ENCODE measurements around the gene PRXL2A. TPM values are rescaled to one million over a fixed set of nuclear protein-coding genes. Genes with fewer than 3 reads are reported as not detected.
A peak's percentile ranks its signal among the peaks of the same experiment; 100 is the strongest.

PRXL2A gene
- total RNA-seq, 2 experiments from 2014 or later: not detected

DNA sequence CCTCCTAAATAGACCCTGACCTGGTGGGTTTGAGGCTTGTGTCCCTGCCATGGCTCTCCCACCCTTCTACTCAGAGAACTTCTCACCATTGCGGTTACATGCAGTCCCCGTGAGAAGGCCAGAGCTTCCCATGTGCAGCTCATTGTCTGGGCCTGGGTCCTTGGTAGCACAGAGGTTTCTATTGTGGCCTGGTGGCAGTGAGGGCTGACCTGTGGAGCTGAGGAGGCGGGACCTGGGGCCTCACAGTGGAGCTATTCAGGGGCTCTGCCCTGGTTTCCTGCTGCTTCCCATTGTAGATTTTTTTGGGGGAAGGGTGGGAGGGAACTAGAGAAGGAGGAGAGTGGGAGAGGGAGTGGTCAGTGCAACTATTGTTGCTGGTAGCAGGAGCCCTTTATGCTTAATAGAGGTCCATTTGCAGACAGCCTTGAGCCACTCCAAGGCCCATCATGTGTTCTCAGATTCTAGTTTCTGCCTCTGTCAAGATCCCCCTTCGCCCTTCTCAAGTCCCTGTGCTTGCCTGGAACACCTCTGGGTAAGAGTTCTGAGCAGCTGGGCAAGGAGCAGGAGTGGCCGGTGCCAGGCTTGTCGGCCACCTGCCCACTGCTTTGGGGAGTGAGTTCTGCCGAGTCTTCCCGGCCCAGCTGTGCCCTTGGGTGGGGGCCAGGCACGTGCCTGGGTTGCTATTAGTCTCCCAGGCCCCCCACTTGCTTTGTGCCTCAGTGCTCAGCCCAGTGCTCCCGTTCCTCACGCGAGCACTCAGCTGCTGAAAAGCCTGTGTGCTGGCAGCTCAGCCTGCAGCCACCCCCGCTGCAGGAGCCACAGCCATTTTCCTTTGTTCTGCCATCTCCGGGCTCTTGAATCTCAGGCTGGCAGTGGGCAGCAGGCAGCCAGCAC, 56.5 kb downstream of the PRXL2A start:
- H3K4me3 ChIP-seq (ENCODE audit: low read depth, low read length, poor library complexity, severe bottlenecking): peak overlapping the region; percentile 53

DNA sequence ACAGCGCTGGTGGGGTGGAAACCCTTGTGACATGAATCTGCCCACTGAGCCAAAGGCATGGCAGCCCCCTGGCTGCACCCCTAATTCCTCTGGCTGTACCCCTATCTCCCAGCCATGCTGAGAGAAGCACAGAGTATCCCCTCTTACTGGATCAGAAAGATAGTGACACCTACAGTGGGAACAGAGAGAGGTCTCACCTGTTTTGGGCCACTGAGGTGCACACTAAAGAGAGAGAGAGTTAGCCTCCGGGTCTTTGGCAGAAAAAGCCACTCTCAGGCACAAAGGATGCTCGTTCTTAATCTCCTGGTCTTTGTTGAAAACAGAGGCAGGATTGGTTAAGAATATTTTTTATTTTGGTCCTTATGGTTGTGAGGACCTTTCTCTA, 57.1 kb downstream of the PRXL2A start:
- ChIA-PET CTCF (ENCODE audit: unreplicated experiment) (interaction anchor here (2.0 kb wide), 1 partner anchor 10 kb away, joined by 4 read pairs; no protein-coding TSS in a partner anchor), POLR2A (interaction anchor here (1.0 to 1.5 kb wide), 3 partner anchors 9 to 11 kb away, joined by 3 to 5 read pairs (median 3); no protein-coding TSS in a partner anchor)
- no peaks in the 10 kb centered on the region for H4K20me1 ChIP-seq (ENCODE audit: insufficient read depth, low read length)
- H3K9me2 ChIP-seq (ENCODE audit: insufficient read depth, low read length): no peaks in the 10 kb centered on the region
- intact Hi-C loops (cut with micrococcal nuclease; ENCODE audit: unreplicated experiment): loop anchor here (10.0 kb wide), 1 partner anchor 1221 kb away; no protein-coding TSS in a partner anchor
- BruUV-seq (replicated peaks): no TSS peak
- H3K4me2 ChIP-seq (ENCODE audit: low read length): peak overlapping the region; percentile 84
- no peak for DNase-seq (ENCODE audit: low spot score)
- H3K4me1 ChIP-seq (ENCODE audit: insufficient read depth, low read length, poor library complexity, severe bottlenecking): peaks cover 97% of the 10 kb centered on the region
- H3K79me2 ChIP-seq (ENCODE audit: insufficient read depth, low read depth, low read length): peaks cover 99% of the 10 kb centered on the region
- H3K9me3 ChIP-seq (ENCODE audit: low read length): no peaks in the 10 kb centered on the region
- peak overlapping the region; percentile 53 for H3K4me3 ChIP-seq (ENCODE audit: low read depth, low read length, poor library complexity, severe bottlenecking)
- TF ChIP-seq CTCF (conservative IDR thresholded peaks at IDR 0.05; ENCODE audit: low read length) (no peak), EZH2phosphoT487 (IDR thresholded peaks at IDR 0.05; ENCODE audit: borderline replicate concordance, low read depth, low read length) (no peak)
- peak overlapping the region; percentile 93 for H3K27ac ChIP-seq (ENCODE audit: low read depth, low read length, poor library complexity, severe bottlenecking)
- peaks cover 13% of the 10 kb centered on the region for H3K36me3 ChIP-seq (ENCODE audit: insufficient read depth, low read length)
- peak overlapping the region; percentile 6; the same call in 1 of the 2 replicates for H2AFZ ChIP-seq (ENCODE audit: low read length)

More for the DNA sequence above, 56.5 kb downstream of the PRXL2A start:
- no peak for TF ChIP-seq EZH2phosphoT487 (IDR thresholded peaks at IDR 0.05; ENCODE audit: borderline replicate concordance, low read depth, low read length)
- TF ChIP-seq CTCF (conservative IDR thresholded peaks at IDR 0.05; ENCODE audit: low read length): no peak
- DNase-seq (ENCODE audit: low spot score): peak; percentile 50
- peak overlapping the region; percentile 84 for H3K4me2 ChIP-seq (ENCODE audit: low read length)
- H3K27ac ChIP-seq (ENCODE audit: low read depth, low read length, poor library complexity, severe bottlenecking): peak overlapping the region; percentile 93
- no TSS peak for BruUV-seq (replicated peaks)
- H4K20me1 ChIP-seq (ENCODE audit: insufficient read depth, low read length): no peaks in the 10 kb centered on the region
- H3K4me1 ChIP-seq (ENCODE audit: insufficient read depth, low read length, poor library complexity, severe bottlenecking): peaks cover 99% of the 10 kb centered on the region
- peaks cover 99% of the 10 kb centered on the region for H3K79me2 ChIP-seq (ENCODE audit: insufficient read depth, low read depth, low read length)
- H3K9me3 ChIP-seq (ENCODE audit: low read length): no peaks in the 10 kb centered on the region
- peak overlapping the region; percentile 6; the same call in 1 of the 2 replicates for H2AFZ ChIP-seq (ENCODE audit: low read length)
- H3K36me3 ChIP-seq (ENCODE audit: insufficient read depth, low read length): peaks cover 6% of the 10 kb centered on the region
- ChIA-PET CTCF (ENCODE audit: unreplicated experiment) (interaction anchor here (0.8 to 2.0 kb wide), 4 partner anchors 11 to 41 kb away, joined by 3 to 8 read pairs (median 5); no protein-coding TSS in a partner anchor), POLR2A (interaction anchor here (0.5 to 1.9 kb wide), 10 partner anchors 8 to 1390 kb away, joined by 3 to 18 read pairs (median 4); no protein-coding TSS in a partner anchor)
- intact Hi-C loops (cut with micrococcal nuclease; ENCODE audit: unreplicated experiment): loop anchor here (10.0 kb wide), 1 partner anchor 1220 kb away; no protein-coding TSS in a partner anchor
- no peaks in the 10 kb centered on the region for H3K9me2 ChIP-seq (ENCODE audit: insufficient read depth, low read length)
